OCI-LY3 (cell line): ENCODE data around the gene ARL3.

Experiments
- CTCF ChIP-seq: fragments of 200-600, 300-600 bp; sonication (generic); IDR thresholded peaks from 2 replicates; pipeline ENCODE4 v1.5.1; 2014; ENCODE audit warnings: antibody characterized with exemption, low read length, low read depth
- EZH2phosphoT487 ChIP-seq: fragments of 200-600 bp; shearing (Covaris generic); IDR thresholded peaks from 2 replicates; pipeline ENCODE4 v1.6.1; 2018; ENCODE audit warnings: antibody characterized with exemption, mixed run types, low read depth

GRCh38 chr10:102649797-102650654 is 64.2 kb downstream of the ARL3 start:
- TF ChIP-seq CTCF (no peak), EZH2phosphoT487 (no peak)
